Measurements from ENCODE around the gene GLI3. TPM values are rescaled to one million over a fixed set of nuclear protein-coding genes. Genes with fewer than 3 reads are reported as not detected.

Gene GLI3
- total and polyA plus RNA-seq, 2 of the 8 experiments (the other 6 are each of a cell fraction or from before 2014, with no cell fraction given) = 8.0 to 31.1 TPM

DNA sequence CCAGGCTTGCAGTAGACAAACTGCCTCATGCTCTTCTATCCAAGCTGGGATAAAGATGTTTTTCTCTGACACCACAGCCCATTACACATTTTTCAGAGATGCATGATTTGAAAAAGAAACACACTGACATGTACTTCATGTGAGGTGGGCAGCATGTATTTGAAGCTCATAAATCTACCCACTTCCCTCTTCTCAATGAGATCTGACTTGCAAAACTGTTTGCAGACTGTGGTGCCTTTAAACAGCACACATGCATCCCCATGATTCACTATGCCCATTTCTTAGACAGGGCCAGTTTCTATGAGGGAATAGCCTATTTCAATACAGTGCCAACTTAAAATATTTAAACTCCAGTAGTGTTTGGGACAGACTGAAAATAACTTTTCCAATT, 109.8 kb downstream of the GLI3 start:
- Histone ChIP-seq H3K56ac (replicated peaks; ENCODE audit: insufficient read length, low read depth, low read length) (no peak overlapping the region), H4K91ac (replicated peaks; ENCODE audit: insufficient read length, low read length) (no peak overlapping the region), H3K4ac (replicated peaks; ENCODE audit: insufficient read length, low read depth, low read length) (no peak overlapping the region), H4K5ac (ENCODE audit: insufficient read length, low read depth, low read length) (no peak overlapping the region), H3K27ac (ENCODE audit: low read depth, low read length) (no peak overlapping the region), H2BK120ac (replicated peaks; ENCODE audit: low read depth, low read length) (no peak overlapping the region), H3K18ac (ENCODE audit: extremely low read depth, low read length) (no peak overlapping the region), H3K23me2 (ENCODE audit: low read depth, low read length) (0 out of 2 replicates have a peak, but pooled peaks cover 2% of the 10 kb centered on the region), H3K79me2 (ENCODE audit: control insufficient read depth in 1 of 2, insufficient read depth in 2 of 2, low read length in 2 of 2) (no peaks in the 10 kb centered on the region), H3K79me1 (ENCODE audit: low read depth, low read length) (no peaks in the 10 kb centered on the region; the same call in 1 of the 2 replicates), H2AK5ac (ENCODE audit: low read depth, low read length) (no peak overlapping the region), H3K23ac (ENCODE audit: insufficient read length) (no peak overlapping the region), H3K9me3 (ENCODE audit: insufficient read depth in 2 of 2, low read depth in 1 of 2, low read length in 1 of 2) (no peaks in the 10 kb centered on the region), H2BK15ac (ENCODE audit: low read length) (no peak overlapping the region), H3K9ac (replicated peaks in 1 of 4; ENCODE audit: extremely low read depth in 1 of 4, low read depth in 3 of 4, low read length in 3 of 4) (no peak overlapping the region), H2BK20ac (ENCODE audit: low read length) (no peak overlapping the region), H3K4me3 (ENCODE audit: extremely low read depth in 1 of 4, insufficient read depth in 2 of 4, low read depth in 3 of 4, low read length in 4 of 4) (no peak overlapping the region), H3K14ac (ENCODE audit: insufficient read length) (no peak overlapping the region), H3K4me1 (replicated peaks in 1 of 4; ENCODE audit: control insufficient read depth in 3 of 4, insufficient read depth in 4 of 4, low read length in 3 of 4) (peaks cover 0 to 2% (median 0%) of the 10 kb centered on the region in 4 experiments; a peak in 1 of 7 replicates), H4K20me1 (replicated peaks in 1 of 2; ENCODE audit: control insufficient read depth in 1 of 2, insufficient read depth in 2 of 2, low read length in 2 of 2) (no peaks in the 10 kb centered on the region), H4K8ac (ENCODE audit: extremely low read depth, insufficient read depth, low read length) (no peak overlapping the region), H2BK12ac (ENCODE audit: low read depth, low read length) (no peak overlapping the region), H2BK5ac (ENCODE audit: low read depth, low read length) (no peak overlapping the region), H2AFZ (ENCODE audit: low read length) (no peak overlapping the region), H3K36me3 (ENCODE audit: control insufficient read depth in 2 of 4, insufficient read depth in 4 of 4, low read length in 3 of 4) (no peaks in the 10 kb centered on the region), H3K27me3 (replicated peaks in 1 of 4; ENCODE audit: control insufficient read depth in 3 of 4, extremely low read depth in 1 of 4, insufficient read depth in 3 of 4, low read length in 3 of 4) (no peaks in the 10 kb centered on the region), H3K4me2 (ENCODE audit: insufficient read depth in 1 of 2, low read depth in 2 of 2, low read length in 2 of 2) (no peak overlapping the region)
- CTCF ChIA-PET (ENCODE audit: partially characterized antibody) = interaction anchor here (0.5 to 1.3 kb wide), 7 partner anchors 9 to 362 kb away, joined by 3 to 4 read pairs (median 3); no protein-coding TSS in a partner anchor
- FAIRE-seq (no peak), DNase-seq (ENCODE audit: low read depth in 1 of 2, low spot score in 2 of 2) (no peak)
- POLR2A ChIA-PET (ENCODE audit: partially characterized antibody) = interaction anchor here (1.6 kb wide), 1 partner anchor 101 kb away, joined by 3 read pairs; no protein-coding TSS in a partner anchor
- TF ChIP-seq RNF2 (IDR thresholded peaks at IDR 0.05; ENCODE audit: borderline replicate concordance, low read depth, low read length, missing control alignments, poor library complexity, severe bottlenecking) (no peak), TBP (IDR thresholded peaks at IDR 0.05; ENCODE audit: low read depth, low read length) (no peak), POU5F1 (IDR thresholded peaks at IDR 0.05; ENCODE audit: low read depth, low read length) (no peak), HDAC6 (IDR thresholded peaks at IDR 0.05; ENCODE audit: low read depth, low read length) (no peak)
